Astrocyte of the cerebellum (primary cell): ENCODE results near the gene PAX7.

Experiments
- DNase-seq: peaks from one replicate; pipeline ENCODE4 v3.0.0-alpha.2; 2011; ENCODE audit warnings: low read depth
- H3K4me3 ChIP-seq: 2 replicates; pipeline ENCODE4 v1.5.1; 2011; ENCODE audit warnings: mild to moderate bottlenecking, low read depth, low read length, moderate library complexity
- in situ Hi-C: cut with HindIII; loops from 2 replicates; pipeline ENCODE4 v1.10.0; 2017; ENCODE audit warnings: low sequenced_read_pairs
- TF ChIP-seq, protein P1 (sequence below): IDR thresholded peaks from 2 replicates; pipeline ENCODE4 v1.5.1; 2012; ENCODE audit warnings: low read length, low read depth, moderate library complexity, mild to moderate bottlenecking; ENCODE audit errors: missing control alignments

The PAX7 gene

DNA sequence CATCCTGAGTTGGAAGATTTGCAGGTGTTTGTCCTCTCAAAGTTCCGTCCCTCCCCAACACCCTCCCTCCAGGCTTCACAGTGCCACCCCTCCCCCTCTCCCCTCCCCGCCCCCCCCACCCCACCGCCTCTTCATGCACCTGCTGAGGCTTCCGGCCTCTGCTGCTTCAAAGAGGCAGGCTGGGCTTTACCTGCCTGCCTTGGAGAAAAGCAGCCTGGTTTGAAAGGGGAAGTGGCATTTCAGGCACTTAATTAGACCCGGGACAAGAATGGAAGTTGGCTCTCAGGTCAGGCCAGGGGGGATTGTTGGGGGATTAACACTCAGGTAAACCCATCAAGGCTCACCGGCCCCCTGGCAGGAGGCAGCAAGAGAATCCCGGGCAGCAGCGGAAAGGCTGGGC lies 21.1 kb downstream of the PAX7 start:
- in situ Hi-C loops: no loop called here

DNA sequence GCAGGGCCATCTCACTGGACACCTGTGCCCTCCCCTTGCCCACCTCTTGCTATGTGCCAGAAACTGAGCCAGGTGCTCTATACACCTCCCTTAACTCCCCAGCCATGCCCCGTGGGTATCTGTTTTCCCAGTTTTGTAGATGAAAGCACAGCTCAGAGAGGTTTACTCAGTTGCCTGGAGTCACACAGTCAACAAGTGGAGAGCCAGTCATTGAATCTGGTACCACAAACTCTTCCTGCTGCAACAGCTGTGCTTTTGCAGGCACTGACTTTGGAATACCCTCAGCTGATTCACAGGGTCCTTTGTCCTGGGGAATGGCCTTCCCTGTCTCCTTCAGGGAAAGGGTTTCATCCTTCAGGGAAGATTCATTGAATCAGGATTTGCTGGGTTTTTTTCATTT lies 22.1 kb downstream of the PAX7 start:
- TF ChIP-seq, protein P1, sequence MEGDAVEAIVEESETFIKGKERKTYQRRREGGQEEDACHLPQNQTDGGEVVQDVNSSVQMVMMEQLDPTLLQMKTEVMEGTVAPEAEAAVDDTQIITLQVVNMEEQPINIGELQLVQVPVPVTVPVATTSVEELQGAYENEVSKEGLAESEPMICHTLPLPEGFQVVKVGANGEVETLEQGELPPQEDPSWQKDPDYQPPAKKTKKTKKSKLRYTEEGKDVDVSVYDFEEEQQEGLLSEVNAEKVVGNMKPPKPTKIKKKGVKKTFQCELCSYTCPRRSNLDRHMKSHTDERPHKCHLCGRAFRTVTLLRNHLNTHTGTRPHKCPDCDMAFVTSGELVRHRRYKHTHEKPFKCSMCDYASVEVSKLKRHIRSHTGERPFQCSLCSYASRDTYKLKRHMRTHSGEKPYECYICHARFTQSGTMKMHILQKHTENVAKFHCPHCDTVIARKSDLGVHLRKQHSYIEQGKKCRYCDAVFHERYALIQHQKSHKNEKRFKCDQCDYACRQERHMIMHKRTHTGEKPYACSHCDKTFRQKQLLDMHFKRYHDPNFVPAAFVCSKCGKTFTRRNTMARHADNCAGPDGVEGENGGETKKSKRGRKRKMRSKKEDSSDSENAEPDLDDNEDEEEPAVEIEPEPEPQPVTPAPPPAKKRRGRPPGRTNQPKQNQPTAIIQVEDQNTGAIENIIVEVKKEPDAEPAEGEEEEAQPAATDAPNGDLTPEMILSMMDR: no peak
- DNase-seq: no peak
- in situ Hi-C loops: no loop called here
- no peak overlapping the region for H3K4me3 ChIP-seq

More for the DNA sequence above, 21.1 kb downstream of the PAX7 start:
- no peak for DNase-seq
- no peak overlapping the region for H3K4me3 ChIP-seq
- TF ChIP-seq, protein P1: no peak

DNA sequence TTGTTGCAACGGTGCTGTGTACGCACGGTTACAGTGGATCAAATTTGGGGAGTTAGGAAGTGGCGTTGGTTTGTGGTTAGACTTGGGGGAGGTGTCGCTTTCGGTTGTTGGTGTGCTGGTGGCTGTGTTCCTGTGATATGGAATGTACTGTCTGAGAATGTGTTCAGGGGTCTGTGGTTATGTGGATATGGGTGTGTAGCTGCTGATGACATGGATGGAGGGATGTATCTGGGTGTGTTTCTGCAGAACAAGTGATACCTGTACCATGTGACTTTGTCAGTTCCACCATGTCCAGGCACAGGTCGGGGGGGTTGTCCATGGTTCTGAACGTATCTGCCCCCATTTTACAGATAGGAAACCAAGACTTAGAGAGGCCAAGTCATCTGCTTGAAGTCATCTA lies 22.7 kb downstream of the PAX7 start:
- DNase-seq: no peak
- no peak overlapping the region for H3K4me3 ChIP-seq
- TF ChIP-seq, protein P1: no peak
- in situ Hi-C loops: no loop called here

DNA sequence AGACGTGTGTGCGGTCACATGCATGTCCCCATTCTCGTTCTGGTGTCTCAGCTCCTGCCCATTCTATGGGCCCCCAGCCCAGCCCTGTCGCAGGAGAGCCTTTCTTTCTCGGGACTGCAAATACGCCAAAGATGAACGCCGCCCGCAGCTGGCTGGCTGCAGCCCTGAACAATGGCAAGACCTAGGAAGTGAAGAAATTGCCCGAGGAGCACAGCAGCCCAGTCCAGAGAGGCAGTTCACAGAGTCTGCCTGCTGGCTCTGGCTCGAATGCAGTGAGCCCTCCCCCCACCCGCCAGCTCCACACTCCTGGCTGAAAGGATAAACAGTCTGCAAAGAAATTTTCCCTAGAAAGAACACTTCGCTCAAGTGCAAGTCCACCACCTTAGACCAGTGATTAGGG lies 23.3 kb downstream of the PAX7 start:
- TF ChIP-seq, protein P1: no peak
- DNase-seq: no peak
- H3K4me3 ChIP-seq: no peak overlapping the region
- in situ Hi-C loops: no loop called here

DNA sequence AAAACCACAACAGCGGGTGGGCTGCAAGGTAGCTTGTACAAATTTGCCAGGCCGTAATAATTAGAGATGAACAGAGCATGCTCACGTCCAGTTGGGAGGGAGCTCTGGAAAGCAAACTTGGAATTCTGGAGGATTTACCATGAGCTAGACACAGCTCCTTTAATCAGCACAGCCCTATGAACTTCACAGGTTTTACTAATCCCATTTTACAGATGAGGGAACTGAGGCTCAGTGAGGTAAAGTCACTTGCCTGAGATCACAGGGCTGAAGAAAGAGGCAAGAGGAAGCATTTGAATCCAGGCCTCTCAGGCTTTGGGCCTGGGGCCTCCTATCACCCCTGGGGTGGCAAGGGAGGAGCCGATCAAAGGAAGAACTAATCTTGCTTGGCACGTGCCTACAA lies 24.0 kb downstream of the PAX7 start:
- TF ChIP-seq, protein P1: no peak
- in situ Hi-C loops: no loop called here
- H3K4me3 ChIP-seq: no peak overlapping the region
- DNase-seq: no peak

DNA sequence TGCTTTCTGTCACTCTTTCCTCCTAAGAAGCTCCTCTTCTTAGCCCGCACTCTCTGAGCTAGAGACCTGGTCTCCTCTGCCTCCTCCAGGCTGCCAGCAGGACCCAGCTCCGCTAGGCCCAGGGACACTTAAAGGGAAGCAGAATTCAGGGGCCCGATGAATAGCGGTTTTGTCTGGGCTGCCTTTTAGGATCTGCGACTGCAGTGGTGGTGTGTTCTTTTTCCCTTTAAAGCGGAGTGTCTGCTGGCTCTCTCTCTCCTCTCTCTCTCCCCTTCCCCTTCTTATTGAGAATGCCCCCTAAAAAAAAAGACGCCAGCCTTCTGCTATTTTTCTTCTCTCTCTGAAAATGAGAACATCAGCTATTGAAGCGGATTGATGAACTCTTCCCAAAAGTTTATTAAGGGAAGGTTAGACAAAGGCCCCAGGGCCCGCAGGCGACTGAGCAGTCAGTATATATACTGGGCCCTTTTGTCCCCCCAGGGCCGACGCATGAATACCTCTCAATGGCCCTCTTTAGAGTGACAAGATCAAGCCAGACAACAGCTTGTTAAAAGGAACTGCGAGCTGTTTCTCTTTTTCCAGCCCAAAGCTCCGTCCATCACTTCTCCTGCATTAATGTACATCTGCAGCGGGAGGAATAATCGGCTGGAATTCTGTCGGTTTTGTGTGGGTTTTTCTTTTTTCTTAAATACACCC lies 27.0 kb downstream of the PAX7 start:
- no peak overlapping the region for H3K4me3 ChIP-seq
- no peak for DNase-seq
- in situ Hi-C loops: no loop called here
- TF ChIP-seq, protein P1: no peak
